ENCODE measurements around the gene GCDH. TPM values are rescaled to one million over a fixed set of nuclear protein-coding genes. Genes with fewer than 3 reads are reported as not detected.

Gene GCDH
- total RNA-seq, 1 donor from 2014 or later: 60.6 TPM

DNA sequence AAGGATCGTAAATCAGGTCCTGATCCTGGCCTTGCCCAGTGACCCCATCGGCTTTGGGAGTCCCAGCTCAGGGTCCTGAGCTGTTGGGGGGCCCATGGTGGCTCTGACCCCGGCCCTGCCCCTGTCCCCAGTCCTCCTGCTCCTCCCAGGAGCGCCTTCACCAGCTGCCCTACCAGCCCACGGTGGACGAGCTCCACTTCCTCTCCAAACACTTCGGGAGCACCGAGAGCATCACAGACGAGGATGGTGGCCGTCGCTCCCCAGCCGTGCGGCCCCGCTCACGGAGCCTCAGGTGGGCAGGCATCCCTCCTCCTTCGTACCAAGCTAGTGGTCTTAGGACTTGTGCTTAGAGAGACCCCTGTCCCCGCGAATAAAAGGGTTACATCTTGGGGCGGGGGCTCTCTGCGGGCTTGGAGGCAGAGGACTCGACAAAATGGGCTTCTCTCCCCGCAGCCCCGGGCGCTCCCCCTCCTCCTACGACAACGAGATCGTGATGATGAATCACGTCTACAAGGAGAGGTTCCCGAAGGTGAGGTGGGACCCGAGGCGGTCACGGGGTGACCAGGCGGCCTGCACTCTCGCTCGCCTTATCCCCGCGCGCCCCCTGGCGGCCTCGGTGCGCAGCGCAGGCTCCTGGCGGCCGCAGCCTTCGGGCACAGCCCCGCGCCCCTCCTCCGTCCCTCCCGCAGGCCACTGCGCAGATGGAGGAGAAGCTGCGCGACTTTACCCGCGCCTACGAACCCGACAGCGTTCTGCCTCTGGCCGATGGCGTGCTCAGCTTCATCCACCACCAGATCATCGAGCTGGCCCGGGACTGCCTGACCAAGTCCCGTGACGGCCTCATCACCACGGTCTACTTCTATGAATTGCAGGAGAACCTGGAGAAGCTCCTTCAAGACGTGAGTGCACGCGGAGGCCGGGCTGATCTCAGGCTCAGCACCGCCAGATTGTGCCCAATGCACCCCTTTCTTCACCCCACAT, 43.5 kb upstream of the GCDH start:
- no peaks in the 10 kb centered on the region for H3K4me1 Mint-ChIP-seq (ENCODE audit: low read depth)
- peak; percentile 98 for DNase-seq (ENCODE audit: low spot score, unreplicated experiment)
- no peak overlapping the region for H3K4me3 Mint-ChIP-seq (ENCODE audit: low read depth)
- no peaks in the 10 kb centered on the region for H3K36me3 Mint-ChIP-seq (ENCODE audit: insufficient read depth)
- peaks cover 28% of the 10 kb centered on the region for H3K27me3 Mint-ChIP-seq
- no peaks in the 10 kb centered on the region for H3K9me3 Mint-ChIP-seq (ENCODE audit: low read depth)
- TF ChIP-seq, protein P1, sequence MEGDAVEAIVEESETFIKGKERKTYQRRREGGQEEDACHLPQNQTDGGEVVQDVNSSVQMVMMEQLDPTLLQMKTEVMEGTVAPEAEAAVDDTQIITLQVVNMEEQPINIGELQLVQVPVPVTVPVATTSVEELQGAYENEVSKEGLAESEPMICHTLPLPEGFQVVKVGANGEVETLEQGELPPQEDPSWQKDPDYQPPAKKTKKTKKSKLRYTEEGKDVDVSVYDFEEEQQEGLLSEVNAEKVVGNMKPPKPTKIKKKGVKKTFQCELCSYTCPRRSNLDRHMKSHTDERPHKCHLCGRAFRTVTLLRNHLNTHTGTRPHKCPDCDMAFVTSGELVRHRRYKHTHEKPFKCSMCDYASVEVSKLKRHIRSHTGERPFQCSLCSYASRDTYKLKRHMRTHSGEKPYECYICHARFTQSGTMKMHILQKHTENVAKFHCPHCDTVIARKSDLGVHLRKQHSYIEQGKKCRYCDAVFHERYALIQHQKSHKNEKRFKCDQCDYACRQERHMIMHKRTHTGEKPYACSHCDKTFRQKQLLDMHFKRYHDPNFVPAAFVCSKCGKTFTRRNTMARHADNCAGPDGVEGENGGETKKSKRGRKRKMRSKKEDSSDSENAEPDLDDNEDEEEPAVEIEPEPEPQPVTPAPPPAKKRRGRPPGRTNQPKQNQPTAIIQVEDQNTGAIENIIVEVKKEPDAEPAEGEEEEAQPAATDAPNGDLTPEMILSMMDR (IDR thresholded peaks at IDR 0.05; ENCODE audit: unreplicated experiment): peak; percentile 99
- no peak overlapping the region for H3K27ac Mint-ChIP-seq

GRCh38 chr19:12856653-12857052, 34.3 kb upstream of the GCDH start:
- H3K4me3 Mint-ChIP-seq (ENCODE audit: low read depth): no peak overlapping the region
- no peaks in the 10 kb centered on the region for H3K4me1 Mint-ChIP-seq (ENCODE audit: low read depth)
- TF ChIP-seq, protein P1 (IDR thresholded peaks at IDR 0.05; ENCODE audit: unreplicated experiment): no peak
- no peak for DNase-seq (ENCODE audit: low spot score, unreplicated experiment)
- H3K36me3 Mint-ChIP-seq (ENCODE audit: insufficient read depth): peaks cover 2% of the 10 kb centered on the region
- no peaks in the 10 kb centered on the region for H3K9me3 Mint-ChIP-seq (ENCODE audit: low read depth)
- no peak overlapping the region for H3K27ac Mint-ChIP-seq
- no peaks in the 10 kb centered on the region for H3K27me3 Mint-ChIP-seq

DNA sequence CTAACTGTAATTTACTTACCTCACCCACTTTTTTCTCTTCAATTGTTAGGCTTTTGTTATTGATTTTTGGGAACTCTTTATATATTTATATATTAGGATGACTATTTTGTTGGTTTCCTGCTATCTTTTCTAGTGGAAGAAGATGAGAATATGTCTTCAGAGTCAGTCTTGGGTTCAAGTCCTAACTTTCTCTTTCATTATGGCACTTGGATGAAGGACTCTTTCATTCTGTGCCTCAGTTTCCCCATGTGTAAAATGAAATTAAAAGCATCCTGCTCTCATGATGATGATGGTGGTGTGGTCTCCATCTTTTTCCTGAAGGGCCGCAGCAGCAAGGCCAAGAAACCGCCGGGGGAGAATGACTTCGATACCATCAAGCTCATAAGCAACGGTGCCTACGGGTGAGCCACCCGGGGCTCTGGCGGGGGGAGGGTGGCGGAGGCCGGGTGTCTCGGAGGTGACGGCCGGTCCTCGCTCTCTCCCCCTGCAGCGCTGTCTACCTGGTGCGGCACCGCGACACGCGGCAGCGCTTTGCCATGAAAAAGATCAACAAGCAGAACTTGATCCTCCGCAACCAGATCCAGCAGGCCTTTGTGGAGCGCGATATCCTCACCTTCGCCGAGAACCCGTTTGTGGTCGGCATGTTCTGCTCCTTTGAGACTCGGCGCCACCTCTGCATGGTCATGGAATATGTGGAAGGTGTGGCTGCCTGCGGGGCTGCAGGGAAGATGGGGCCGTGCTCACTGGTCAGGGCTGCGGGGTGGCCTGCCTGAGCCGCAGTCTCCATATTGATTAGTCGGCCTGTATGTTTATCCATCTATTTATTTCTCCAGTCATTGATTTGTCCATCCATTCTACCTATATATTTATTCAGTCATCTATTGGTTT, 32.7 kb upstream of the GCDH start:
- Mint-ChIP-seq H3K27ac (no peak overlapping the region), H3K4me1 (ENCODE audit: low read depth) (no peaks in the 10 kb centered on the region), H3K27me3 (no peaks in the 10 kb centered on the region), H3K36me3 (ENCODE audit: insufficient read depth) (peaks cover 2% of the 10 kb centered on the region), H3K9me3 (ENCODE audit: low read depth) (no peaks in the 10 kb centered on the region), H3K4me3 (ENCODE audit: low read depth) (no peak overlapping the region)
- TF ChIP-seq, protein P1 (IDR thresholded peaks at IDR 0.05; ENCODE audit: unreplicated experiment): no peak
- no peak for DNase-seq (ENCODE audit: low spot score, unreplicated experiment)

- H3K9me3 Mint-ChIP-seq (ENCODE audit: low read depth): no peaks in the 10 kb centered on the region
- H3K36me3 Mint-ChIP-seq (ENCODE audit: insufficient read depth): peaks cover 2% of the 10 kb centered on the region
- no peaks in the 10 kb centered on the region for H3K27me3 Mint-ChIP-seq
- TF ChIP-seq, protein P1 (IDR thresholded peaks at IDR 0.05; ENCODE audit: unreplicated experiment): no peak
- no peak for DNase-seq (ENCODE audit: low spot score, unreplicated experiment)
- no peak overlapping the region for H3K4me3 Mint-ChIP-seq (ENCODE audit: low read depth)
- H3K4me1 Mint-ChIP-seq (ENCODE audit: low read depth): no peaks in the 10 kb centered on the region
- H3K27ac Mint-ChIP-seq: no peak overlapping the region
These were observed 31.4 kb upstream of the GCDH start for GRCh38 chr19:12859546-12859945.

- Mint-ChIP-seq H3K27ac (no peak overlapping the region), H3K4me1 (ENCODE audit: low read depth) (peaks cover 2% of the 10 kb centered on the region), H3K27me3 (peaks cover 3% of the 10 kb centered on the region), H3K9me3 (ENCODE audit: low read depth) (no peaks in the 10 kb centered on the region), H3K36me3 (ENCODE audit: insufficient read depth) (peaks cover 1% of the 10 kb centered on the region), H3K4me3 (ENCODE audit: low read depth) (no peak overlapping the region)
- TF ChIP-seq, protein P1 (IDR thresholded peaks at IDR 0.05; ENCODE audit: unreplicated experiment): no peak
- no peak for DNase-seq (ENCODE audit: low spot score, unreplicated experiment)
These were observed 26.8 kb upstream of the GCDH start for GRCh38 chr19:12864143-12864542.
